Measurements from ENCODE around the gene RBMS3. TPM values are rescaled to one million over a fixed set of nuclear protein-coding genes. Genes with fewer than 3 reads are reported as not detected.

RBMS3 gene
- total and polyA plus RNA-seq, 9 donors = 15.9 to 77.4 (median 25.9) TPM

DNA sequence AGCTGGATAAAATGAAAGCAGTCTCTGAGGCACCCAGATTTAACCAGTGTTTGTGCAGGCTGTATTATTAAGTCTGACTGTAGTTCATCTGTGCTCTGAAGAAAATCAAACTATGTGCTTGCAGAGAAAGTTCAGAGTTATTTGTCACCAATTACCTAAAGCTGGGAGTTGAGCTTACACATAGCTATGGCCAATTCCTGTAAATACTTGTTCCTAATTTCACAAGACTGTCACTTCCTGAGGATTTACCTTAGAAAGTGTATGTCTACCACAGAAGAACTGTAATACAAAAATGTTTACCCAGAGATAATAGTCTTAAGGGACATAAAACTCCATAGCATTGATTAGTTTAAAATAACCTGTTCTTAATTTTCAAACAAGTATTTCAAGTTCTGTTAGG, 697.2 kb downstream of the RBMS3 start:
- Histone ChIP-seq H3K27me3 (ENCODE audit: control insufficient read depth, insufficient read depth, low read length) (no peaks in the 10 kb centered on the region), H3K4me1 (ENCODE audit: control insufficient read depth, insufficient read depth, low read length) (no peaks in the 10 kb centered on the region), H3K9me3 (replicated peaks; ENCODE audit: control insufficient read depth, low read depth, low read length) (peaks cover 5% of the 10 kb centered on the region), H3K36me3 (ENCODE audit: control insufficient read depth, insufficient read depth, low read length) (no peaks in the 10 kb centered on the region), H3K27ac (ENCODE audit: low read length) (no peak overlapping the region), H3K4me3 (ENCODE audit: low read length) (no peak overlapping the region)
- no peak for DNase-seq

DNA sequence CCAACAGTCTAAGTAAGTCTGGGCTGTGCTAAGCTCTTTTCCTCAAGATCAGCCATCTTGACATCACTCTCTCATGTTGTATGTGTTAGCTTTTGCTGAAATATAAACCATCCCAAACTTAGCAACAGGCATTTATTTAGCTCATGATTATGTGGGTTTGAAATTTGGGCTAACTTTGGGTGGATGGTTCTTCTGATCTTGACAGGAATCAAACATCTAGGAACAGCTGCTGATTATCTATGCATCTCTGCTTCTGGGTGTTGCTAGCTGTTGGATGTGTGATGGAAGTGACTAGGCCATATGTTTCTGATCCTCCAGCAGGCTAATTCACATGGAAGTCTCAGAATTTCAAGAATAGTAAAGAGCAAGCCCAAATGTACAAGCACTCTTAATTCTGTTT, 710.3 kb downstream of the RBMS3 start:
- no peaks in the 10 kb centered on the region for H3K27me3 ChIP-seq (ENCODE audit: control insufficient read depth, insufficient read depth, low read length)
- H3K4me1 ChIP-seq (ENCODE audit: control insufficient read depth, insufficient read depth, low read length) = peaks cover 2% of the 10 kb centered on the region
- H3K27ac ChIP-seq (ENCODE audit: low read length) = no peak overlapping the region
- H3K36me3 ChIP-seq (ENCODE audit: control insufficient read depth, insufficient read depth, low read length) = peaks cover 18% of the 10 kb centered on the region
- H3K9me3 ChIP-seq (replicated peaks; ENCODE audit: control insufficient read depth, low read depth, low read length) = no peaks in the 10 kb centered on the region
- H3K4me3 ChIP-seq (ENCODE audit: low read length) = no peak overlapping the region
- peak; percentile 47 for DNase-seq

DNA sequence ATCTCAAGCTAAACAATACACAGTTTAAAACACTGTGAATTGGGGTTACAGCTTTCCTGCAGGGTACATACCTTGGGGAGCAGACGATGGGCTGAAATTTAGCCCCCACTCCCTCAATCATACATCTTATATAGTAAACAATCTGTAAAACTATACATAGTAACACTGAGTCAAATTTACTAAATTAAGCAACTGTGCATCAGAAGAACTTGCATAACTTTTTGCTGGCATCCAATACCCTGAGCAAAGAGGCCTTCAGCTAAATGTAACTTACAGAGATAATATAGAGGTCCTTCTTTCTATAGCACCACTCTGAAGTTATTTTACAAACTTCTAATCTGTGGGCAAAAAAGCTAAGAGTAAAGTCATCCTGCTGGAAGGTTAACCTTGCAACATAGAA, 721.9 kb downstream of the RBMS3 start:
- Histone ChIP-seq H3K36me3 (ENCODE audit: control insufficient read depth, insufficient read depth, low read length) (no peaks in the 10 kb centered on the region), H3K9me3 (replicated peaks; ENCODE audit: control insufficient read depth, low read depth, low read length) (no peaks in the 10 kb centered on the region), H3K4me3 (ENCODE audit: low read length) (no peak overlapping the region), H3K27ac (ENCODE audit: low read length) (no peak overlapping the region), H3K4me1 (ENCODE audit: control insufficient read depth, insufficient read depth, low read length) (no peaks in the 10 kb centered on the region), H3K27me3 (ENCODE audit: control insufficient read depth, insufficient read depth, low read length) (no peaks in the 10 kb centered on the region)
- no peak for DNase-seq
- no CpG with 5 or more reads among the region's 1 CpG for whole genome bisulfite sequencing (ENCODE audit: insufficient coverage)

DNA sequence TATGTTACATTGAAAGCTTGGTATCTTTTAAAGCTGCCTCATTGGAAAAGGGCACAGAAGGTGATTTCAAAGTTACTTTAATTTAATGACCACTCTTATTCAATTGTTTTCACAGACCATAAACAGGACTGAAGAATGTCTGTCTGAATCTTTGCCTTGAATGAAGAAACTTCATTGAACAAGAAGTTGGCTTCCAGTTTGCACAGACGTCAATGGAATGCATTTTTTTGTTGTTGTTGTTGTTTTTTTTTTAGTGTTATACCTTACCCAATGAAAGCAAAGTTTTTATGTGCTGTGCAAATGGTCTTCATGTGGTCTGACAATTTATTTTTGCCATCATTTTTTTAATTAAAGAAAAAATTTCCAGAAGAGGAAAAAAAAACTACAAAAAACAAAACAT, 722.9 kb downstream of the RBMS3 start:
- H3K27ac ChIP-seq (ENCODE audit: low read length) = no peak overlapping the region
- H3K9me3 ChIP-seq (replicated peaks; ENCODE audit: control insufficient read depth, low read depth, low read length) = no peaks in the 10 kb centered on the region
- H3K4me1 ChIP-seq (ENCODE audit: control insufficient read depth, insufficient read depth, low read length) = no peaks in the 10 kb centered on the region
- H3K4me3 ChIP-seq (ENCODE audit: low read length) = no peak overlapping the region
- DNase-seq = no peak
- no peaks in the 10 kb centered on the region for H3K27me3 ChIP-seq (ENCODE audit: control insufficient read depth, insufficient read depth, low read length)
- WGBS (ENCODE audit: insufficient coverage) = no CpG with 5 or more reads among the region's 1 CpG
- no peaks in the 10 kb centered on the region for H3K36me3 ChIP-seq (ENCODE audit: control insufficient read depth, insufficient read depth, low read length)

DNA sequence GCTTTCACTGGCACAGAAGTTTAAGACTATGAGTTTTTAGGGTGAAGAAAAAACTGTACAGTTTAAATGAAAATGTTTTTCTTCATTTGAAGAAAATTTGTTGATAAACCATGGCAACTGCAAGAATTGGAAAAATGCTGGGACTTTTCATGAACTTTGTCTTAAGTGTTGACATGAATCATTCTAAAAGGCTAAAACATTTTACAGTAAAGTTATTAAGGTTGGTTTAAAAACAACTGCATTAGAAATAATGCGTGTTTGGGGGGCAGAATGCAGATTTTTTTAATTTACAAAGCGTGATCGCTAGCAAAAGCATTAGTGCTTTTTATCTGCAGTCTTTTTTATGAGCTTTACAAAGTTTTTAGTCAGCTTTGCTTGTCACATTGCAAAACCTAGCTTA, 723.6 kb downstream of the RBMS3 start:
- no peaks in the 10 kb centered on the region for H3K36me3 ChIP-seq (ENCODE audit: control insufficient read depth, insufficient read depth, low read length)

DNA sequence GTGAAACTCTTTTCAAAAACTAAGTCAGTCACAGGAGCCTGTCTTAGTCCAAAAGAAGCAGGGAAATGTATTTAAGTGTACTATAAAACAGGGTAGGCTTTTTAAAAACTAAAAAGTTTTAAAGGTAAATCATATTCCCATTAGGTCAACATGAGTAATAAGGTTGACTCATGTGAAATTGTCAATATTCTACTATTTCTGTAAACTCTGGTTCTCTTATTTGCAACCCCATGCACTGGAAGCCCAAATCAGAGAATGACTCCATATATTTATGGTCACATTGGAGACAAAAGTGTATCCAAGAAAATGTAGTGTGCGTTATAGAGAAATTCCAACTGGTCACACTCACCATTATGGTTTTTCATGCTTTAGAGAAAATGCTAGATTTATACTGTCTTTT, 725.2 kb downstream of the RBMS3 start:
- no peaks in the 10 kb centered on the region for H3K4me1 ChIP-seq (ENCODE audit: control insufficient read depth, insufficient read depth, low read length)
- H3K36me3 ChIP-seq (ENCODE audit: control insufficient read depth, insufficient read depth, low read length) = no peaks in the 10 kb centered on the region
- no peaks in the 10 kb centered on the region for H3K9me3 ChIP-seq (replicated peaks; ENCODE audit: control insufficient read depth, low read depth, low read length)
- no CpG with 5 or more reads among the region's 1 CpG for WGBS (ENCODE audit: insufficient coverage)
- H3K4me3 ChIP-seq (ENCODE audit: low read length) = no peak overlapping the region
- no peaks in the 10 kb centered on the region for H3K27me3 ChIP-seq (ENCODE audit: control insufficient read depth, insufficient read depth, low read length)
- no peak for DNase-seq
- no peak overlapping the region for H3K27ac ChIP-seq (ENCODE audit: low read length)

More for the DNA sequence above, 723.6 kb downstream of the RBMS3 start:
- peak; percentile 33 for DNase-seq
- no peaks in the 10 kb centered on the region for H3K4me1 ChIP-seq (ENCODE audit: control insufficient read depth, insufficient read depth, low read length)
- no peaks in the 10 kb centered on the region for H3K9me3 ChIP-seq (replicated peaks; ENCODE audit: control insufficient read depth, low read depth, low read length)
- no peaks in the 10 kb centered on the region for H3K27me3 ChIP-seq (ENCODE audit: control insufficient read depth, insufficient read depth, low read length)
- no CpG with 5 or more reads among the region's 3 CpGs for WGBS (ENCODE audit: insufficient coverage)
- no peak overlapping the region for H3K27ac ChIP-seq (ENCODE audit: low read length)
- H3K4me3 ChIP-seq (ENCODE audit: low read length) = no peak overlapping the region

DNA sequence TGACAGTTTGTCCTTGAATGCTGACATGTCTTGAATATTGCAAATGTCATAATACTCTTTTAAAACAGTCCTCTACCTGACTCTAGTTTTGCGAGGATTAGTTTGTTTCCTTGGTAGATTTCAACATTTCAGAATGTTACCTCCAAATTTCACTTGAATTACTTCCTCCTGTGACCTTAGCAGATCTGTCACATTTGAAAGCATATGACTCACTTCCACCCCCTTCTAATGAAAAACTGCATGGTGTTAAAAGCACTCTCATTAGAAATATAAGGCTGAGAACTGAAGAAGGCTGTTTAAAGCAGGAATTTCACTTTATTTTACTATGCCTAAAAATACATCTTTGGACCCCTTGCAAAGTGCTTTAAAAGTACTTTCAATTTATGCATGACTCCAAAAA, 726.8 kb downstream of the RBMS3 start:
- H3K9me3 ChIP-seq (replicated peaks; ENCODE audit: control insufficient read depth, low read depth, low read length) = peaks cover 3% of the 10 kb centered on the region
- H3K36me3 ChIP-seq (ENCODE audit: control insufficient read depth, insufficient read depth, low read length) = no peaks in the 10 kb centered on the region
- DNase-seq = no peak
- no CpG with 5 or more reads among the region's 1 CpG for WGBS (ENCODE audit: insufficient coverage)
- no peaks in the 10 kb centered on the region for H3K4me1 ChIP-seq (ENCODE audit: control insufficient read depth, insufficient read depth, low read length)
- no peak overlapping the region for H3K4me3 ChIP-seq (ENCODE audit: low read length)
- H3K27me3 ChIP-seq (ENCODE audit: control insufficient read depth, insufficient read depth, low read length) = no peaks in the 10 kb centered on the region
- H3K27ac ChIP-seq (ENCODE audit: low read length) = no peak overlapping the region

DNA sequence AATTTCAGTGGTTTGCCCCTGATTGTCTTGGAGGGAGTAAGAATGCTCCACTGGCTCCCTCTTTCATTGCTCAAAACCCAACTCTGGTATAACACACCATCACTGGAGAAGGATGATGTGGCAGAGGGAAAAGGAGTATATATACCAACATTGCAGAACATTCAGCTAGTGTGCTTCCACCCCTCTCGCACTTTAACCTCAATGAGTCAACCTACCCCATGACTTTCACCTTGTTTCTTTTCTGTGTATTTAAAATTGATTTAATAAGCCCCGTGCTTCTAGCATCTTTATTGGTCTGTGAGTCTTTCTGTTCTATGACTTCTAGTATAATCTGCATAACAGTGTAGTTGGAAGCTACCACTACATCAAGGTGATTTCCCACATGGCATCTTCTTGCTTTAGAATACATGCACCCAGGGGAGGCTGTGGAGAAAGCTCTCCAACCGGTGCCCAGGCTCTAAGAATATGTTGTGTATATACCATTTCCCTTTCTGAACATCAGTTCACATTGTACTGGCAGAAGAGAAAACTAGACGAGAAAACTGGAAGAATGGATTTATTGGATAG, 730.4 kb downstream of the RBMS3 start:
- Histone ChIP-seq H3K4me3 (ENCODE audit: low read length) (no peak overlapping the region), H3K9me3 (replicated peaks; ENCODE audit: control insufficient read depth, low read depth, low read length) (peaks cover 3% of the 10 kb centered on the region), H3K27ac (ENCODE audit: low read length) (no peak overlapping the region), H3K36me3 (ENCODE audit: control insufficient read depth, insufficient read depth, low read length) (no peaks in the 10 kb centered on the region), H3K4me1 (ENCODE audit: control insufficient read depth, insufficient read depth, low read length) (no peaks in the 10 kb centered on the region), H3K27me3 (ENCODE audit: control insufficient read depth, insufficient read depth, low read length) (no peaks in the 10 kb centered on the region)
- WGBS (ENCODE audit: insufficient coverage) = no CpG with 5 or more reads among the region's 4 CpGs
- DNase-seq = no peak

DNA sequence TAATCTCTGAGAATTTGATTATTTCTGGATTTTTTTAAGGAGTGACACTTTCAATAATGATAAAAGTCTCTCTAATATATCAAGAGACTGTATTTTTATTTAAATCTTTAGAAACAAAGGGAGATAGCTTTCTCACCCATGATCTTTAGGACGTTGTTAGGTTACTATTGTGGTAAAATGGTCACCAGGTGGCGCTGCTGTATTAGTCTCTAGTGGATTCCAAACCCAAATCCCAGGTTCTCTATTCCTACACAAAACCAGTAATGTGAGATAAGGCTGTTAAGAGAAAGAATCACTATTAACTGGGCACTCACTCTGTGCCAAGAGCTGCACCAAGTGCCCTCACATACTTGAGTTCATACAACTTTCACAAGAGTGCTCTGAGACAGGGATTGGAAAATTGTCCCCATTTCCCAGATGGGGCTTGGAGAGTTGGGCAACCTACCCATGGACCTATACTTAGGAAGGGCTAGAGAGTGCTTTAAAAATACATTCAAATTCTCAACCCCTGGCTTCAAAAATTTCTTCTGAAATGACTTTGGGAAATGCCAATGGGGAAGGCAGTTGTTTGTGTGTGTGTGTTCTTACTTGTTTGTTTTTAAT, 732.2 kb downstream of the RBMS3 start:
- no peak overlapping the region for H3K4me3 ChIP-seq (ENCODE audit: low read length)
- H3K27ac ChIP-seq (ENCODE audit: low read length) = no peak overlapping the region
- H3K9me3 ChIP-seq (replicated peaks; ENCODE audit: control insufficient read depth, low read depth, low read length) = peaks cover 3% of the 10 kb centered on the region
- H3K27me3 ChIP-seq (ENCODE audit: control insufficient read depth, insufficient read depth, low read length) = no peaks in the 10 kb centered on the region
- no CpG with 5 or more reads among the region's 2 CpGs for WGBS (ENCODE audit: insufficient coverage)
- H3K36me3 ChIP-seq (ENCODE audit: control insufficient read depth, insufficient read depth, low read length) = no peaks in the 10 kb centered on the region
- peak; percentile 53 for DNase-seq
- H3K4me1 ChIP-seq (ENCODE audit: control insufficient read depth, insufficient read depth, low read length) = no peaks in the 10 kb centered on the region

DNA sequence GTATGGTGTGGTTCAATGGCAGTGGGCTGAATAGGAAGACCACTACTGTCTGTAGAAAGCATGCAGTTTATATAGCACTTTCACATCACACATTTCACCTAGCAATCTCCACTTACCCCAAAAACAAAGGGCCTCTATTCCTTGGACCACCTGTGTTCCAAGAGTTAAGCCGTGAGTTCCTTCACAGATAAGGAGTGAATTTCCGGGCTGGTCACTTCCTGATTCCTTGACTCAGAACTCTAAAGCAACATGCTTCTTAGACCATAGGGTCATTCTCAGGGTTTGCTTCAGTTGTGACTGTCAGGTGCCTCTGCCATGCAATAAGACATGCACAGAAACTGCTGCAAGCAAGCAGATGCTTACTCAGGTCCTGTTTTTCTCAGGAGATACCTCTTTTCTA, 737.0 kb downstream of the RBMS3 start:
- H3K4me3 ChIP-seq (ENCODE audit: low read length) = no peak overlapping the region
- WGBS (ENCODE audit: insufficient coverage) = 58% methylated on average over 2 of the region's 2 CpGs
- no peaks in the 10 kb centered on the region for H3K9me3 ChIP-seq (replicated peaks; ENCODE audit: control insufficient read depth, low read depth, low read length)
- no peaks in the 10 kb centered on the region for H3K27me3 ChIP-seq (ENCODE audit: control insufficient read depth, insufficient read depth, low read length)
- H3K36me3 ChIP-seq (ENCODE audit: control insufficient read depth, insufficient read depth, low read length) = no peaks in the 10 kb centered on the region
- H3K4me1 ChIP-seq (ENCODE audit: control insufficient read depth, insufficient read depth, low read length) = no peaks in the 10 kb centered on the region
- no peak for DNase-seq
- H3K27ac ChIP-seq (ENCODE audit: low read length) = no peak overlapping the region

DNA sequence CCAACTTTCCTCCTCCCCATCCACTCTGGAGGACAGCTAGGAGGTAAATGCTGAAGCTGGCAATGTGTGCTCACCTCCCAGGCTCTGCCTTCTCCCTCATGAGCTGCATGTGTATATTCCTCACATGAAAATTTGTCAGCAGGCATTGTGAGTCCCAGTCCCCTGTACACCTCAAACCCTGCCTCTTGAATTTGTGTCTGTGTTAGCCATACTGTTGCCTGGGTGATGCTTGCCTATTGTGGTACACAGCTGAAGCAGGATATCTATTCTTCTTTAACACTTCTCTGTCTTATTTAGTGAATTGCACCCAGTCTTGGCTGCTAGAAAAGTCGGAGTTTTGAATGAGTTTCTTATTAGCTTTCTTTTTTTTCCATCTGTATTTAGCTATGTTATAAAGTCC, 739.5 kb downstream of the RBMS3 start:
- Histone ChIP-seq H3K36me3 (ENCODE audit: control insufficient read depth, insufficient read depth, low read length) (no peaks in the 10 kb centered on the region), H3K27me3 (ENCODE audit: control insufficient read depth, insufficient read depth, low read length) (no peaks in the 10 kb centered on the region), H3K9me3 (replicated peaks; ENCODE audit: control insufficient read depth, low read depth, low read length) (no peaks in the 10 kb centered on the region), H3K4me3 (ENCODE audit: low read length) (no peak overlapping the region), H3K4me1 (ENCODE audit: control insufficient read depth, insufficient read depth, low read length) (no peaks in the 10 kb centered on the region), H3K27ac (ENCODE audit: low read length) (no peak overlapping the region)
- DNase-seq = no peak
- no CpG with 5 or more reads among the region's 1 CpG for whole genome bisulfite sequencing (ENCODE audit: insufficient coverage)
